HCT116 (cell line): ENCODE measurements around the gene TIAM1. TPM values are rescaled to one million over a fixed set of nuclear protein-coding genes. Genes with fewer than 3 reads are reported as not detected.

Source experiments
- ATAC-seq: fragments of 200-7000 bp; cut with Tn5 transposase; 2 replicates; pipeline ENCODE4 v1.9.1; 2020; ENCODE audit warnings: mild to moderate bottlenecking, moderate library complexity
- BruUV-seq: library from RNA; stranded (reverse); fragments of 400-500 nt; replicated peaks from 2 replicates; lab custom pipeline; 2021; lab: Mats Ljungman, UMichigan
- CTCF ChIA-PET: fragments of 300-600 bp; sonication (Branson Sonifier 250); formaldehyde crosslinking; loops from one replicate; lab custom pipeline; 2021; ENCODE audit warnings: antibody characterized with exemption; lab: Charles Lee
- POLR2A ChIA-PET: fragments of 300-600, 350-600 bp; sonication (Branson Sonifier 250); formaldehyde crosslinking; loops from one replicate; lab custom pipeline; 2021; ENCODE audit warnings: antibody characterized with exemption; lab: Charles Lee
- RAD21 ChIA-PET, 2 experiments: fragments of 300-600 bp; sonication (Branson Sonifier 250); formaldehyde crosslinking; loops; one replicate each; lab custom pipeline; 2023; ENCODE audit warnings: low total read pairs in 2 of 2; ENCODE audit not compliant: uncharacterized antibody in 2 of 2, unreplicated experiment in 2 of 2, low non-redundant PET in 1 of 2; lab: Charles Lee
- DNase-seq: peaks from one replicate; pipeline ENCODE4 v3.0.0-alpha.2; 2010; ENCODE audit warnings: low read depth, low spot score
- H2AFZ ChIP-seq: fragments of 200-600 bp; shearing (Covaris generic), sonication (generic); 2 replicates; pipeline ENCODE4 v1.6.1; 2017; ENCODE audit warnings: low read depth, mixed run types, mixed read lengths, antibody characterized with exemption, low read length; ENCODE audit not compliant: poor library complexity, severe bottlenecking
- H3K27ac ChIP-seq: 2 replicates; pipeline ENCODE4 v1.5.1; 2012; ENCODE audit warnings: low read depth, low read length
- H3K27me3 ChIP-seq: fragments of 200-600 bp; sonication (generic); 2 replicates; pipeline ENCODE4 v1.6.1; 2016; ENCODE audit warnings: mixed run types, low read length, mixed read lengths; ENCODE audit not compliant: insufficient read depth
- H3K36me3 ChIP-seq, 2 experiments: fragments of 200-500 bp in 1 of 2; fragments of 200-600 bp in 1 of 2; sonication (Bioruptor generic) in 1 of 2; sonication (generic) in 1 of 2; 2 replicates each; pipeline versions ENCODE4 v1.5.1 to v1.6.1; 2014 to 2016; ENCODE audit warnings: low read length in 2 of 2, inconsistent platforms in 1 of 2, mixed read lengths in 1 of 2, mixed run types in 1 of 2; ENCODE audit not compliant: insufficient read depth in 2 of 2, control insufficient read depth in 1 of 2
- H3K4me1 ChIP-seq, 2 experiments: fragments of 200-600 bp in 1 of 2; sonication (generic) in 1 of 2; 2 replicates each; pipeline versions ENCODE4 v1.5.1 to v1.6.1; 2012 to 2017; ENCODE audit warnings: low read length in 2 of 2, inconsistent platforms in 1 of 2, mild to moderate bottlenecking in 1 of 2, mixed read lengths in 1 of 2, mixed run types in 1 of 2, moderate library complexity in 1 of 2; ENCODE audit not compliant: insufficient read depth in 2 of 2, control insufficient read depth in 1 of 2
- H3K4me2 ChIP-seq: fragments of 200-600 bp; sonication (generic); 2 replicates; pipeline ENCODE4 v1.6.1; 2017; ENCODE audit warnings: mixed run types, low read length, mixed read lengths
- H3K4me3 ChIP-seq, 2 experiments: fragments of 200-600 bp in 1 of 2; sonication (generic) in 1 of 2; replicated peaks in 1 of 2; 2 replicates each; pipeline ENCODE4 v1.5.1; 2011 to 2016; ENCODE audit warnings: low read length in 2 of 2, control low read depth in 1 of 2, low read depth in 1 of 2, mild to moderate bottlenecking in 1 of 2, mixed read lengths in 1 of 2, mixed run types in 1 of 2
- H3K79me2 ChIP-seq: fragments of 200-600 bp; sonication (generic); 2 replicates; pipeline ENCODE4 v1.6.1; 2017; ENCODE audit warnings: mild to moderate bottlenecking, mixed run types, low read length, moderate library complexity, mixed read lengths; ENCODE audit not compliant: insufficient read depth
- H3K9ac ChIP-seq: fragments of 200-600 bp; sonication (generic); 2 replicates; pipeline ENCODE4 v1.6.1; 2016; ENCODE audit warnings: low read length, mixed read lengths
- H3K9me2 ChIP-seq: fragments of 200-600 bp; sonication (generic), shearing (Covaris generic); 2 replicates; pipeline ENCODE4 v1.6.1; 2017; ENCODE audit warnings: mixed run types, mild to moderate bottlenecking, moderate library complexity; ENCODE audit not compliant: insufficient read depth
- H3K9me3 ChIP-seq, 2 experiments: fragments of 200-500 bp in 1 of 2; fragments of 200-600 bp in 1 of 2; sonication (Bioruptor generic) in 1 of 2; sonication (generic) in 1 of 2; 2 replicates each; pipeline ENCODE4 v1.6.1; 2014 to 2017; ENCODE audit warnings: low read length in 2 of 2, mixed read lengths in 2 of 2, inconsistent platforms in 1 of 2, low read depth in 1 of 2, mild to moderate bottlenecking in 1 of 2, mixed run types in 1 of 2, moderate library complexity in 1 of 2; ENCODE audit not compliant: control insufficient read depth in 1 of 2, insufficient read depth in 1 of 2
- H4K20me1 ChIP-seq: fragments of 200-600 bp; sonication (generic), shearing (Covaris generic); 2 replicates; pipeline ENCODE4 v1.6.1; 2017; ENCODE audit warnings: mixed run types, mild to moderate bottlenecking, moderate library complexity; ENCODE audit not compliant: insufficient read depth
- CBX3 ChIP-seq: IDR thresholded peaks from 2 replicates; pipeline ENCODE4 v1.6.1; 2012; ENCODE audit warnings: low read depth
- ELF1 ChIP-seq: IDR thresholded peaks from 2 replicates; pipeline ENCODE4 v1.6.1; 2012; ENCODE audit warnings: low read depth, borderline replicate concordance
- EZH2phosphoT487 ChIP-seq: fragments of 200-600 bp; IDR thresholded peaks from 2 replicates; pipeline ENCODE4 v1.6.1; 2018; ENCODE audit warnings: antibody characterized with exemption, borderline replicate concordance
- POLR2AphosphoS5 ChIP-seq: IDR thresholded peaks from 2 replicates; pipeline ENCODE4 v1.6.1; 2011; ENCODE audit warnings: mild to moderate bottlenecking, low read depth, low read length, moderate library complexity
- RAD21 ChIP-seq: IDR thresholded peaks from 2 replicates; pipeline ENCODE4 v1.6.1; 2012; ENCODE audit warnings: low read depth, mild to moderate bottlenecking
- SP1 ChIP-seq: IDR thresholded peaks from 2 replicates; pipeline ENCODE4 v1.6.1; 2012; ENCODE audit warnings: low read depth
- SRF ChIP-seq: IDR thresholded peaks from 2 replicates; pipeline ENCODE4 v1.6.1; 2012; ENCODE audit warnings: low read depth
- YY1 ChIP-seq: IDR thresholded peaks from 2 replicates; pipeline ENCODE4 v1.6.1; 2011; ENCODE audit warnings: low read length, low read depth, moderate library complexity, mild to moderate bottlenecking; ENCODE audit not compliant: insufficient replicate concordance; ENCODE audit errors: extremely low read depth
- intact Hi-C: fragments of 100-400 bp; cut with micrococcal nuclease; formaldehyde crosslinking; loops from 2 replicates; pipeline ENCODE4 v1.10.0; 2022
- total RNA-seq: library from RNA; stranded (reverse); gene quantifications from one replicate; pipeline ENCODE4 v1.2.1, GENCODE V29; 2021; ENCODE audit not compliant: unreplicated experiment
- TF ChIP-seq, protein P1 (sequence below), 3 experiments: fragments of 200-600 bp in 1 of 3; sonication (generic) in 1 of 3; IDR thresholded peaks in 2 of 3; conservative IDR thresholded peaks in 1 of 3; 2 replicates each; pipeline ENCODE4 v1.5.1; 2012 to 2017; ENCODE audit warnings: low read depth in 2 of 3, low read length in 2 of 3, antibody characterized with exemption in 1 of 3, borderline replicate concordance in 1 of 3, control low read depth in 1 of 3, mild to moderate bottlenecking in 1 of 3, mixed read lengths in 1 of 3, mixed run types in 1 of 3, moderate library complexity in 1 of 3; ENCODE audit not compliant: insufficient read depth in 1 of 3
- TF ChIP-seq, protein P2 (sequence below): IDR thresholded peaks from 2 replicates; pipeline ENCODE4 v1.6.1; 2012; ENCODE audit warnings: low read depth
- TF ChIP-seq, protein P3 (sequence below): IDR thresholded peaks from 2 replicates; pipeline ENCODE4 v1.6.1; 2012

Gene TIAM1
- total RNA-seq, 1 experiment from 2014 or later: 47.8 TPM

DNA sequence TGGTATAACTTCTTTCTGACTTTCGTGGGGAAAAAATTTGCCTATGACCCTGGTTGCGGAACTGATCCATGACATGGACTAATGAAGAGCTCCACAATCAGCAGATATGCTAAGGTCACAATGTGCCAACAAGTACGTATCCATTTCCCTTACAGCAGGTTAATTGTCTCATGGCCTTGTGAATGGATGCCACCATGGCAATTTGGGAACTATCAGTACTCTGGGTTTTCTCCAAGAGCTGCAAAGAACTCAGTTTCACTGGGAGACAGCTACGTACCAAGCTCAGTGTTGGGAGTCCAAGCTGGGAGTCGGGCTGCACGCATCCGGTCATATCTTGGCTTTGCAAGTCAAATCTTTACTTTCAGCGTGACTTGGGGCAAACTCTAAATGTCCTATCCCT lies 64.8 kb downstream of the TIAM1 start (continued):
- TF ChIP-seq, protein P1, sequence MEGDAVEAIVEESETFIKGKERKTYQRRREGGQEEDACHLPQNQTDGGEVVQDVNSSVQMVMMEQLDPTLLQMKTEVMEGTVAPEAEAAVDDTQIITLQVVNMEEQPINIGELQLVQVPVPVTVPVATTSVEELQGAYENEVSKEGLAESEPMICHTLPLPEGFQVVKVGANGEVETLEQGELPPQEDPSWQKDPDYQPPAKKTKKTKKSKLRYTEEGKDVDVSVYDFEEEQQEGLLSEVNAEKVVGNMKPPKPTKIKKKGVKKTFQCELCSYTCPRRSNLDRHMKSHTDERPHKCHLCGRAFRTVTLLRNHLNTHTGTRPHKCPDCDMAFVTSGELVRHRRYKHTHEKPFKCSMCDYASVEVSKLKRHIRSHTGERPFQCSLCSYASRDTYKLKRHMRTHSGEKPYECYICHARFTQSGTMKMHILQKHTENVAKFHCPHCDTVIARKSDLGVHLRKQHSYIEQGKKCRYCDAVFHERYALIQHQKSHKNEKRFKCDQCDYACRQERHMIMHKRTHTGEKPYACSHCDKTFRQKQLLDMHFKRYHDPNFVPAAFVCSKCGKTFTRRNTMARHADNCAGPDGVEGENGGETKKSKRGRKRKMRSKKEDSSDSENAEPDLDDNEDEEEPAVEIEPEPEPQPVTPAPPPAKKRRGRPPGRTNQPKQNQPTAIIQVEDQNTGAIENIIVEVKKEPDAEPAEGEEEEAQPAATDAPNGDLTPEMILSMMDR (IDR thresholded peaks at IDR 0.05 in 2 of 3, conservative IDR thresholded peaks at IDR 0.05 in 1 of 3; ENCODE audit: borderline replicate concordance in 1 of 3, insufficient read depth in 1 of 3, low read depth in 2 of 3, low read length in 2 of 3): no peak
- TF ChIP-seq EZH2phosphoT487: no peak
- no peak for TF ChIP-seq CBX3
- no peak for TF ChIP-seq SP1

DNA sequence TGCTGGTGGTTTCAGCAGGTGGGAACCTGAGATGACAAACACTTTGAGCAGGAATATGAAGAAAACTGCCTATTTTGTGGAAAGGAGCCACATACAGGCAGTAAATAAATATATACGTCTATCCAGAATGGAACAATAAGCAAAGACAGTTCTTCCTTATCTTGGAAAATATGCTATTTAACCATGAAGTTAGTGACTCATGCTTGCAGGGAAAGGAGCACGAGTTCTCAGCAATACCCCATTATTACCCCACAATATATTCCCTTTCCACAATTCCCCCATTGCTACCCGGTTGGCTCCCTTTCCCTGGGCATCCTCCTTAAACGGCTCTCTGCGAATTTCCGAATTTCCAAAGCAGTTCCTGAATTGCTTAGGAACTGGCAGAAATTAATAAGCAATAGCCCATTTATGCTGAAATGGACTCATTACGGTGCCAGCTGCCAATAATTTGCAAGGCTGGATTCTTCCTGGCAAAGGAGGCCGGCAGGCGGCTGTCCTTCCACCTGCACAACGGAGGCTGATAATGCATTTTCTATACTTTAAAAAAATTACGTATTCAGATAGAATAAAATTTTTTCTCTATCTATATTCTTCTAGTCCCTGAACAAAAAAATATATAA lies 65.4 kb downstream of the TIAM1 start:
- ATAC-seq (no peak), DNase-seq (no peak)
- H2AFZ ChIP-seq: no peak overlapping the region
- H3K27me3 ChIP-seq: no peaks in the 10 kb centered on the region
- no TSS peak for BruUV-seq
- intact Hi-C loops: no loop called here
- no peaks in the 10 kb centered on the region; the same call in 1 of the 2 replicates for H3K79me2 ChIP-seq
- no peak overlapping the region for H3K4me2 ChIP-seq
- H3K4me1 ChIP-seq: peaks cover 30 to 36% of the 10 kb centered on the region in 2 experiments
- no peaks in the 10 kb centered on the region for H4K20me1 ChIP-seq
- RAD21 ChIA-PET: no interaction called here
- H3K9me3 ChIP-seq: no peaks in the 10 kb centered on the region
- POLR2A ChIA-PET: no interaction called here
- no peaks in the 10 kb centered on the region for H3K36me3 ChIP-seq
- CTCF ChIA-PET: no interaction called here
- H3K9ac ChIP-seq: no peak overlapping the region
- H3K27ac ChIP-seq: no peak overlapping the region
- H3K4me3 ChIP-seq: no peak overlapping the region
- TF ChIP-seq YY1 (no peak), ELF1 (no peak), RAD21 (no peak), POLR2AphosphoS5 (no peak), SRF (no peak), CBX3 (no peak)
- TF ChIP-seq, protein P1 (IDR thresholded peaks at IDR 0.05 in 2 of 3, conservative IDR thresholded peaks at IDR 0.05 in 1 of 3; ENCODE audit: borderline replicate concordance in 1 of 3, insufficient read depth in 1 of 3, low read depth in 2 of 3, low read length in 2 of 3): no peak
- TF ChIP-seq, protein P2, sequence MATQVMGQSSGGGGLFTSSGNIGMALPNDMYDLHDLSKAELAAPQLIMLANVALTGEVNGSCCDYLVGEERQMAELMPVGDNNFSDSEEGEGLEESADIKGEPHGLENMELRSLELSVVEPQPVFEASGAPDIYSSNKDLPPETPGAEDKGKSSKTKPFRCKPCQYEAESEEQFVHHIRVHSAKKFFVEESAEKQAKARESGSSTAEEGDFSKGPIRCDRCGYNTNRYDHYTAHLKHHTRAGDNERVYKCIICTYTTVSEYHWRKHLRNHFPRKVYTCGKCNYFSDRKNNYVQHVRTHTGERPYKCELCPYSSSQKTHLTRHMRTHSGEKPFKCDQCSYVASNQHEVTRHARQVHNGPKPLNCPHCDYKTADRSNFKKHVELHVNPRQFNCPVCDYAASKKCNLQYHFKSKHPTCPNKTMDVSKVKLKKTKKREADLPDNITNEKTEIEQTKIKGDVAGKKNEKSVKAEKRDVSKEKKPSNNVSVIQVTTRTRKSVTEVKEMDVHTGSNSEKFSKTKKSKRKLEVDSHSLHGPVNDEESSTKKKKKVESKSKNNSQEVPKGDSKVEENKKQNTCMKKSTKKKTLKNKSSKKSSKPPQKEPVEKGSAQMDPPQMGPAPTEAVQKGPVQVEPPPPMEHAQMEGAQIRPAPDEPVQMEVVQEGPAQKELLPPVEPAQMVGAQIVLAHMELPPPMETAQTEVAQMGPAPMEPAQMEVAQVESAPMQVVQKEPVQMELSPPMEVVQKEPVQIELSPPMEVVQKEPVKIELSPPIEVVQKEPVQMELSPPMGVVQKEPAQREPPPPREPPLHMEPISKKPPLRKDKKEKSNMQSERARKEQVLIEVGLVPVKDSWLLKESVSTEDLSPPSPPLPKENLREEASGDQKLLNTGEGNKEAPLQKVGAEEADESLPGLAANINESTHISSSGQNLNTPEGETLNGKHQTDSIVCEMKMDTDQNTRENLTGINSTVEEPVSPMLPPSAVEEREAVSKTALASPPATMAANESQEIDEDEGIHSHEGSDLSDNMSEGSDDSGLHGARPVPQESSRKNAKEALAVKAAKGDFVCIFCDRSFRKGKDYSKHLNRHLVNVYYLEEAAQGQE: no peak
- TF ChIP-seq, protein P3, sequence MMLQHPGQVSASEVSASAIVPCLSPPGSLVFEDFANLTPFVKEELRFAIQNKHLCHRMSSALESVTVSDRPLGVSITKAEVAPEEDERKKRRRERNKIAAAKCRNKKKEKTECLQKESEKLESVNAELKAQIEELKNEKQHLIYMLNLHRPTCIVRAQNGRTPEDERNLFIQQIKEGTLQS: no peak
- H3K9me2 ChIP-seq: no peaks in the 10 kb centered on the region; the same call in 1 of the 2 replicates
